Type B pancreatic cell (in vitro differentiated cells): ENCODE measurements around the gene NPRL2. TPM values are rescaled to one million over a fixed set of nuclear protein-coding genes. Genes with fewer than 3 reads are reported as not detected.
A peak's percentile ranks its signal among the peaks of the same experiment; 100 is the strongest.

ENCODE experiments used
- DNase-seq: peaks from one replicate; pipeline ENCODE4 v3.0.0; 2021; ENCODE audit warnings: mixed read lengths; ENCODE audit not compliant: unreplicated experiment; ENCODE audit errors: extremely low spot score
- H3K27ac Mint-ChIP-seq: 2 replicates; pipeline ENCODE4 v1.8.0; 2021; ENCODE audit warnings: mild to moderate bottlenecking, mixed read lengths
- H3K27me3 Mint-ChIP-seq: 2 replicates; pipeline ENCODE4 v1.8.0; 2021; ENCODE audit warnings: mixed read lengths
- H3K36me3 Mint-ChIP-seq: 2 replicates; pipeline ENCODE4 v1.8.0; 2021; ENCODE audit warnings: mixed read lengths
- H3K4me1 Mint-ChIP-seq: one replicate; pipeline ENCODE4 v1.8.0; 2021; ENCODE audit warnings: mixed read lengths; ENCODE audit not compliant: unreplicated experiment
- H3K4me3 Mint-ChIP-seq: 2 replicates; pipeline ENCODE4 v1.8.0; 2021; ENCODE audit warnings: mild to moderate bottlenecking, mixed read lengths
- H3K9me3 Mint-ChIP-seq: 2 replicates; pipeline ENCODE4 v1.8.0; 2021; ENCODE audit warnings: mixed read lengths
- CTCF ChIP-seq: fragments of 200-600 bp; sonication (generic); conservative IDR thresholded peaks from 2 replicates; pipeline ENCODE4 v1.5.0; 2021; ENCODE audit warnings: antibody characterized with exemption, mild to moderate bottlenecking
- total RNA-seq: library from RNA; stranded (reverse); gene quantifications from 2 replicates; pipeline ENCODE4 v1.2.1, GENCODE V29; 2021; ENCODE audit warnings: low replicate concordance

NPRL2 gene
- total RNA-seq, 1 donor from 2014 or later, result 27.9 TPM

- TF ChIP-seq CTCF, result no peak
- H3K36me3 Mint-ChIP-seq, result no peaks in the 10 kb centered on the region
- no peaks in the 10 kb centered on the region for H3K9me3 Mint-ChIP-seq
- no peak overlapping the region for H3K4me3 Mint-ChIP-seq
- peaks cover 4% of the 10 kb centered on the region for H3K4me1 Mint-ChIP-seq
- no peak overlapping the region for H3K27ac Mint-ChIP-seq
- H3K27me3 Mint-ChIP-seq, result no peaks in the 10 kb centered on the region
- DNase-seq, result no peak
These were observed 40.1 kb upstream of the NPRL2 start for GRCh38 chr3:50390508-50391224.

- Mint-ChIP-seq H3K4me3 (no peak overlapping the region), H3K27me3 (no peaks in the 10 kb centered on the region), H3K4me1 (peaks cover 4% of the 10 kb centered on the region), H3K27ac (no peak overlapping the region), H3K9me3 (no peaks in the 10 kb centered on the region), H3K36me3 (no peaks in the 10 kb centered on the region)
- DNase-seq, result no peak
- no peak for TF ChIP-seq CTCF
These were observed 38.8 kb upstream of the NPRL2 start for GRCh38 chr3:50389414-50389767.

- Mint-ChIP-seq H3K4me1 (peaks cover 7% of the 10 kb centered on the region), H3K9me3 (no peaks in the 10 kb centered on the region), H3K36me3 (no peaks in the 10 kb centered on the region), H3K27ac (no peak overlapping the region), H3K4me3 (no peak overlapping the region), H3K27me3 (no peaks in the 10 kb centered on the region)
- DNase-seq, result no peak
- no peak for TF ChIP-seq CTCF
These were observed 38.3 kb upstream of the NPRL2 start for GRCh38 chr3:50388720-50389413.

- TF ChIP-seq CTCF, result peak; percentile 65
- H3K4me1 Mint-ChIP-seq, result peaks cover 7% of the 10 kb centered on the region
- H3K9me3 Mint-ChIP-seq, result no peaks in the 10 kb centered on the region
- H3K27ac Mint-ChIP-seq, result no peak overlapping the region
- no peaks in the 10 kb centered on the region for H3K27me3 Mint-ChIP-seq
- no peaks in the 10 kb centered on the region for H3K36me3 Mint-ChIP-seq
- no peak overlapping the region for H3K4me3 Mint-ChIP-seq
- no peak for DNase-seq
These were observed 37.6 kb upstream of the NPRL2 start for GRCh38 chr3:50388016-50388719.

- no peak overlapping the region for H3K27ac Mint-ChIP-seq
- TF ChIP-seq CTCF, result no peak
- no peaks in the 10 kb centered on the region for H3K27me3 Mint-ChIP-seq
- DNase-seq, result no peak
- no peaks in the 10 kb centered on the region for H3K9me3 Mint-ChIP-seq
- peaks cover 21% of the 10 kb centered on the region for H3K4me1 Mint-ChIP-seq
- H3K4me3 Mint-ChIP-seq, result no peak overlapping the region
- H3K36me3 Mint-ChIP-seq, result no peaks in the 10 kb centered on the region
These were observed 35.2 kb upstream of the NPRL2 start for GRCh38 chr3:50385754-50386153.
